HEK293 (cell line): Measurements from ENCODE around the gene MS4A2.

Source experiments
- CTCF ChIA-PET: fragments of 350-600 bp; formaldehyde crosslinking; extraction: SDS; loops from one replicate; lab custom pipeline; 2021; ENCODE audit warnings: antibody characterized with exemption; lab: Yijun Ruan, JAX
- POLR2A ChIA-PET: fragments of 300-600 bp; formaldehyde crosslinking; extraction: SDS; loops from one replicate; lab custom pipeline; 2020; ENCODE audit warnings: antibody characterized with exemption, inconsistent platforms; lab: Yijun Ruan, JAX
- H3K27ac ChIP-seq: fragments of 200-500 bp; sonication (Bioruptor generic); 2 replicates; pipeline ENCODE4 v1.5.1; 2014; ENCODE audit warnings: low read depth, low read length, control low read depth, inconsistent platforms; ENCODE audit errors: extremely low read depth
- H3K36me3 ChIP-seq, 2 experiments: fragments of 200-500 bp in 1 of 2; sonication (Bioruptor generic) in 1 of 2; 1 replicate in 1 of 2; 2 replicates in 1 of 2; pipeline ENCODE4 v1.5.1; 2014 to 2017; ENCODE audit warnings: inconsistent platforms in 2 of 2, low read length in 2 of 2; ENCODE audit not compliant: control insufficient read depth in 2 of 2, insufficient read depth in 1 of 2
- H3K4me1 ChIP-seq: fragments of 200-500 bp; sonication (Bioruptor generic); 2 replicates; pipeline ENCODE4 v1.5.1; 2014; ENCODE audit warnings: mild to moderate bottlenecking, low read length, inconsistent platforms; ENCODE audit not compliant: control insufficient read depth, insufficient read depth
- H3K4me3 ChIP-seq: 2 replicates; pipeline ENCODE4 v1.5.1; 2011; ENCODE audit warnings: low read depth, mild to moderate bottlenecking, control low read depth, low read length, moderate library complexity
- H3K9me3 ChIP-seq: fragments of 200-500 bp; sonication (Bioruptor generic); 2 replicates; pipeline ENCODE4 v1.5.1; 2014; ENCODE audit warnings: low read depth, low read length, inconsistent platforms; ENCODE audit not compliant: control insufficient read depth, insufficient read depth
- BCL11A ChIP-seq: fragments of 450-650 bp; formaldehyde crosslinking; IDR thresholded peaks from 2 replicates; pipeline ENCODE4 v1.5.1; 2016; ENCODE audit warnings: low read depth, missing biosample characterization, missing genetic modification characterization
- BCL11B ChIP-seq: fragments of 450-650 bp; formaldehyde crosslinking; IDR thresholded peaks from 2 replicates; pipeline ENCODE4 v1.5.1; 2016; ENCODE audit warnings: low read depth, missing biosample characterization, missing genetic modification characterization
- MEIS1 ChIP-seq: sonication (generic); formaldehyde crosslinking; IDR thresholded peaks from 2 replicates; pipeline ENCODE4 v1.8.1; 2022; ENCODE audit warnings: missing genetic modification reagents, mild to moderate bottlenecking, borderline replicate concordance
- SETDB1 ChIP-seq: IDR thresholded peaks from one replicate; pipeline ENCODE4 v1.6.1; 2017; ENCODE audit warnings: mild to moderate bottlenecking, low read length, moderate library complexity, mixed read lengths; ENCODE audit not compliant: insufficient read length
- TCF7L2 ChIP-seq: IDR thresholded peaks from 2 replicates; pipeline ENCODE4 v1.6.1; 2011; ENCODE audit warnings: low read depth, mild to moderate bottlenecking, inconsistent platforms, low read length, moderate library complexity, borderline replicate concordance
- TSHZ1 ChIP-seq: fragments of 450-650 bp; formaldehyde crosslinking; IDR thresholded peaks from 2 replicates; pipeline ENCODE4 v1.5.1; 2016; ENCODE audit warnings: missing biosample characterization, missing genetic modification characterization, borderline replicate concordance
- YY1 ChIP-seq: fragments of 450-650 bp; formaldehyde crosslinking; IDR thresholded peaks from 2 replicates; pipeline ENCODE4 v1.5.1; 2018; ENCODE audit warnings: missing biosample characterization, missing genetic modification characterization
- ZBTB8A ChIP-seq: fragments of 450-650 bp; formaldehyde crosslinking; IDR thresholded peaks from 2 replicates; pipeline ENCODE4 v1.5.1; 2016; ENCODE audit warnings: missing biosample characterization, missing genetic modification characterization
- ZNF121 ChIP-seq: fragments of 450-650 bp; formaldehyde crosslinking; IDR thresholded peaks from 2 replicates; pipeline ENCODE4 v1.5.1; 2016; ENCODE audit warnings: missing biosample characterization, missing genetic modification characterization
- ZNF223 ChIP-seq: fragments of 450-650 bp; formaldehyde crosslinking; IDR thresholded peaks from 2 replicates; pipeline ENCODE4 v1.5.1; 2016; ENCODE audit warnings: missing biosample characterization, missing genetic modification characterization
- ZNF274 ChIP-seq, 2 experiments: fragments of 200-500 bp in 1 of 2; fragments of 450-650 bp in 1 of 2; sonication (Bioruptor generic) in 1 of 2; formaldehyde crosslinking in 1 of 2; IDR thresholded peaks; 2 replicates each; pipeline versions ENCODE4 v1.5.1 to v1.6.1; 2014 to 2016; ENCODE audit warnings: borderline replicate concordance in 1 of 2, inconsistent platforms in 1 of 2, low read length in 1 of 2, missing biosample characterization in 1 of 2, missing genetic modification characterization in 1 of 2
- ZNF558 ChIP-seq: fragments of 450-650 bp; formaldehyde crosslinking; IDR thresholded peaks from 2 replicates; pipeline ENCODE4 v1.5.1; 2016; ENCODE audit warnings: missing biosample characterization, missing genetic modification characterization
- ZNF600 ChIP-seq: fragments of 450-650 bp; formaldehyde crosslinking; IDR thresholded peaks from 2 replicates; pipeline ENCODE4 v1.5.1; 2016; ENCODE audit warnings: missing biosample characterization, missing genetic modification characterization
- ZNF621 ChIP-seq: fragments of 450-650 bp; formaldehyde crosslinking; IDR thresholded peaks from 2 replicates; pipeline ENCODE4 v1.5.1; 2017; ENCODE audit warnings: missing biosample characterization, missing genetic modification characterization
- ZNF623 ChIP-seq: fragments of 450-650 bp; formaldehyde crosslinking; IDR thresholded peaks from 2 replicates; pipeline ENCODE4 v1.5.1; 2016; ENCODE audit warnings: missing biosample characterization, missing genetic modification characterization
- ZNF639 ChIP-seq: fragments of 450-650 bp; formaldehyde crosslinking; IDR thresholded peaks from 2 replicates; pipeline ENCODE4 v1.5.1; 2016; ENCODE audit warnings: missing biosample characterization, missing genetic modification characterization
- ZNF704 ChIP-seq: fragments of 450-650 bp; formaldehyde crosslinking; IDR thresholded peaks from 2 replicates; pipeline ENCODE4 v1.5.1; 2016; ENCODE audit warnings: missing biosample characterization, missing genetic modification characterization
- ZNF785 ChIP-seq: fragments of 450-650 bp; formaldehyde crosslinking; IDR thresholded peaks from 2 replicates; pipeline ENCODE4 v1.5.1; 2016; ENCODE audit warnings: missing biosample characterization, missing genetic modification characterization
- ZNF830 ChIP-seq: fragments of 450-650 bp; IDR thresholded peaks from 2 replicates; pipeline ENCODE4 v1.5.0; 2018; ENCODE audit warnings: missing biosample characterization, missing genetic modification characterization, low read depth, mild to moderate bottlenecking, moderate library complexity
- ZSCAN5A ChIP-seq: fragments of 450-650 bp; formaldehyde crosslinking; IDR thresholded peaks from 2 replicates; pipeline ENCODE4 v1.5.1; 2016; ENCODE audit warnings: missing biosample characterization, missing genetic modification characterization

The MS4A2 gene

GRCh38 chr11:60077216-60077817 is 11.1 kb upstream of the MS4A2 start:
- no peak overlapping the region for H3K27ac ChIP-seq
- H3K36me3 ChIP-seq: no peaks in the 10 kb centered on the region
- CTCF ChIA-PET: no interaction called here
- no peaks in the 10 kb centered on the region for H3K9me3 ChIP-seq
- H3K4me3 ChIP-seq: no peak overlapping the region
- TF ChIP-seq SETDB1 (peak; percentile 47), ZNF558 (tag by site-specific recombination) (no peak)
- POLR2A ChIA-PET: no interaction called here
- no peaks in the 10 kb centered on the region for H3K4me1 ChIP-seq

GRCh38 chr11:60077981-60078380 is 10.5 kb upstream of the MS4A2 start:
- H3K36me3 ChIP-seq: no peaks in the 10 kb centered on the region
- no peaks in the 10 kb centered on the region for H3K9me3 ChIP-seq
- H3K27ac ChIP-seq: no peak overlapping the region
- no peak overlapping the region for H3K4me3 ChIP-seq
- CTCF ChIA-PET: no interaction called here
- H3K4me1 ChIP-seq: no peaks in the 10 kb centered on the region
- TF ChIP-seq ZBTB8A (tag by site-specific recombination): no peak
- TF ChIP-seq ZNF623 (tag by site-specific recombination): no peak
- TF ChIP-seq ZNF274 (IDR thresholded peaks at IDR 0.05; ENCODE audit: low read length): no peak
- TF ChIP-seq ZNF274 (tag by site-specific recombination; IDR thresholded peaks at IDR 0.05; ENCODE audit: borderline replicate concordance): no peak
- no peak for TF ChIP-seq ZNF639 (tag by site-specific recombination)
- TF ChIP-seq ZNF600: no peak
- no peak for TF ChIP-seq MEIS1 (CRISPR knock-in tag)
- no peak for TF ChIP-seq ZSCAN5A (tag by site-specific recombination)
- TF ChIP-seq ZNF785: no peak
- no peak for TF ChIP-seq TSHZ1
- no peak for TF ChIP-seq TCF7L2
- no peak for TF ChIP-seq ZNF621 (tag by site-specific recombination)
- TF ChIP-seq ZNF121 (tag by site-specific recombination): no peak
- TF ChIP-seq BCL11B (tag by site-specific recombination): no peak
- TF ChIP-seq YY1: no peak
- no peak for TF ChIP-seq BCL11A (tag by site-specific recombination)
- no peak for TF ChIP-seq ZNF223 (tag by site-specific recombination)
- TF ChIP-seq ZNF830 (tag by site-specific recombination): no peak
- no peak for TF ChIP-seq ZNF704
- POLR2A ChIA-PET: no interaction called here
